Myocyte (in vitro differentiated cells): ENCODE results near the gene GLT8D1. TPM values are rescaled to one million over a fixed set of nuclear protein-coding genes. Genes with fewer than 3 reads are reported as not detected.

Experiments used
- DNase-seq: peaks from one replicate; pipeline ENCODE4 v3.0.0-alpha.2; 2012; ENCODE audit warnings: low read depth
- total RNA-seq: library from RNA; depleted of rRNA; stranded (reverse); fragments of >200 nt; gene quantifications from 2 replicates; pipeline ENCODE4 v1.2.3, GENCODE V29; 2014

The GLT8D1 gene
- total RNA-seq, 1 donor from 2014 or later, result 106 TPM

DNA sequence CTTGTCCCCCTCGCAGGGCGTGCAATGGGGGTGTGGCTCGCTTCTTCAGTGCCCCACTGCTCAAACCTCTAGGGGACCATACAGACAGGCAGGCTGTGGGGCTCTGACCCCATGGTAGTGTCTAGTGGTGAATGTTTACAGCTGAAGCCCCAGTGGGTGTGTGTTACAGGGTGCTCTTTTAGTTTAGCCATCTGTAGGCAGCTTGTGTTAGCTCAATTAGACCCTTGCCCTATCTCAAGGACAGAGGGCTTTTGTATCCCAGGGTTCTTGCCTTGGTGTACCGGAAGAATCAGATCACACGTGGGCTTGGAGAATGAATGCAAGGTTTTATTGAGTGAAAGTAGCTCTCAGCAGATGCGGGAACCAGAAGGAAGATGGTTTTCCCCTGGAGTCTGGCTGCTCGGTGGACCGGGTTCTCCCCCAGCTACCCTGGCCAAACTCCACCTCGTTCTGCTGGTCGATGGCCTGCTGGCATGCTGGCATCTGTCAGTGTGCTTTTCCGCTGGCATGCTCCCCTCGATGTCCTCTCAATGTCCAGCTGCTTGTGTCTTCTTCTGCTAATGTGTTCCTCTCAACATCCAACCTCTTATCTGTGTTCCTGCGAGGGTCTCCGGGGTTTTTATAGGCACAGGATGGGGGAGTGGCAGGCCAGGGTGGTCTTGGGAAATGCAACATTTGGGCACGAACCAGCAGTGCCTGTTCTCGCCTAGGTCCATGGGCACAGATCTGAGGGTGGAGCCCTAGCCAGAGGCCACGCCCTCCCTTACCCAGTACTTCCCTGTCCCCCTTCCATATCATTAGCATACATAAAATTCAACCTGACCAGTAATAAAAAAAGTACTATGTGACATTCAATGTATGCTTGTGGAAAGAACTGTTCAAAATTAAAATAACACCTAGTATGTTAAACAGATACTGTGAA lies 7.0 kb upstream of the GLT8D1 start:
- no peak for DNase-seq

GRCh38 chr3:52710512-52710911 lies 4.9 kb upstream of the GLT8D1 start:
- no peak for DNase-seq

DNA sequence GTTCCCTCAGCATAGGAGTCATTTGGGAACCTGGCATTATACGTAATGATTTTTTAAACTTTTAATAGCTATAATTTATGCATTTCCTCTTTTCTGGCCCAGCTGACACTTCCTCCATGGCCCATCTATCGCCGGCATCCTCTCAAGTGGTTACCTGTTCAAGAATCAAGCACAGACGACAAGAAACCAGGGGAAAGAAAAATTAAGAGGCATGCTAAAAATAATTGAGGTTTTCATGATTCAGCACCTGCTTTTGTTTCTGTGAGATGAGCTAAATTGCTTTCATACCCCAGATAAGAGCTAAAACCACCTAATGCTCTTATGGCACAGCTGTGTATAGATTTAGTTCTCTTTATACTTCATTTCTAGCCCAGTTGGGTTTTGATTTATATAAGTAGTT lies 2.0 kb upstream of the GLT8D1 start:
- no peak for DNase-seq

DNA sequence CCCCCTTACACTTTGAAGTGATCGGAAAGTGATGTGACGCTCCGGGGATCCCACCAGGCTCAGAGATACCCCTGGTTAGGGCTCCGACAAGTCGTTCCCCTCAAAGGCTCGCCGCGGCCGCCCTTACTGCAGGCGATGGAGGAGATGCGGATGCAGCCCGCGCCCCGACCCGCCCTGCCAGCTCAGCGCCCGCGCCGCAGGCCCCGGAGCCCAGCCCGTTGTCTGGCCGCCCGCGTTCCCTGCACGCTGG lies 228 bp downstream of the GLT8D1 start:
- DNase-seq, result no peak

GRCh38 chr3:52704611-52705437 lies 767 bp downstream of the GLT8D1 start:
- DNase-seq, result peak; percentile 80

GRCh38 chr3:52703341-52703740 lies 2.2 kb downstream of the GLT8D1 start:
- no peak for DNase-seq

DNA sequence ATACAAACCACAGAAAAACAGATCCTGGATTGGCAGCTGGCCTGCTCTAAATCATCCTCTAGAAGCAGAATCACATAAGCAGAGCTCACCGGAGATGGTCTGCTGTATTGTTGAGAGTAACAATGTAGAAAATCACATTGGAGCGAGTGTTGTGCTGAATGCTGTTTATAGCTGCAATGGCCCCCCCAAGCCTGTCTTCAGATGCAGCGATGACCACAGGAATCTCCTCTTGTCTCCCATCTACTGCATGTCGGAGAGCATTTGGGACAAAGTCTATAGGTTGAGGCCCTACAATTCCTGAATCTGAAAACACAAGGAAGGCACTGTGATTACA lies 8.0 kb downstream of the GLT8D1 start:
- DNase-seq, result no peak

DNA sequence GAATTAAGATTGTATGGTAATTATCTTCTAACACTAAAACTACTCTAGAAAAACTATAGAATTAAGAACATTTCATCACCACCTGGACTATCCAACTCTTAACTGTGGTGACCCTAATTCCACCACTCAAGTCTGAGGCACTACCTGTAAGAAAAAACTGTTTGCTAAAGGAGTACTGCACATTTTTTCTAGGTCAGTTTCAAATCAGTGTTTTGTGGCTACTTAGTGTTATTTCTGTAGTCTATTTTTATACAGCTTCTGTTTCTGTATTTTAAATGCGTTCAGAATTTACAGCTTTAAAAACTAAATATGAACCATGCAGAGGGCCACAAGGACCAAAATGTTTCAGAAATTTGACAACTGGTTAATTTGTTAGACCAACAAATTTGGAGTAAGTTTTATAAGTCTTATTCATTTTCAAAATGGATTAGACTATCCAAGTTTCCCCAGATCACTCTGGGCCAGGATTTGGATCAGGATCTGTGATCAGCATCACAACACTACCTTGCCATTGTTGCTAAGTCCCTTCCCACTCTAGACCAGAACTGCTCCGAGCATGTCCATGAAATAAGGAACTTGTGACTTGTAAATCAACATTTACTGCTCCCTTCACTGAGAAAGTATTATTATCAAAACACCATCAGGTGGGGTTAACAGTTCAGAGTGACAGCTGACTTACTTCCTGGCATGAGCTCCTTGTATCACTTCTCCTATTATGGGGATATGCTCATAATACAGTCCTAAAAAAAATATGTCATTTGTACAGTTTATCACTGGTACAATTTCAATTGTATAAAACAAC lies 8.6 kb downstream of the GLT8D1 start:
- DNase-seq, result no peak

DNA sequence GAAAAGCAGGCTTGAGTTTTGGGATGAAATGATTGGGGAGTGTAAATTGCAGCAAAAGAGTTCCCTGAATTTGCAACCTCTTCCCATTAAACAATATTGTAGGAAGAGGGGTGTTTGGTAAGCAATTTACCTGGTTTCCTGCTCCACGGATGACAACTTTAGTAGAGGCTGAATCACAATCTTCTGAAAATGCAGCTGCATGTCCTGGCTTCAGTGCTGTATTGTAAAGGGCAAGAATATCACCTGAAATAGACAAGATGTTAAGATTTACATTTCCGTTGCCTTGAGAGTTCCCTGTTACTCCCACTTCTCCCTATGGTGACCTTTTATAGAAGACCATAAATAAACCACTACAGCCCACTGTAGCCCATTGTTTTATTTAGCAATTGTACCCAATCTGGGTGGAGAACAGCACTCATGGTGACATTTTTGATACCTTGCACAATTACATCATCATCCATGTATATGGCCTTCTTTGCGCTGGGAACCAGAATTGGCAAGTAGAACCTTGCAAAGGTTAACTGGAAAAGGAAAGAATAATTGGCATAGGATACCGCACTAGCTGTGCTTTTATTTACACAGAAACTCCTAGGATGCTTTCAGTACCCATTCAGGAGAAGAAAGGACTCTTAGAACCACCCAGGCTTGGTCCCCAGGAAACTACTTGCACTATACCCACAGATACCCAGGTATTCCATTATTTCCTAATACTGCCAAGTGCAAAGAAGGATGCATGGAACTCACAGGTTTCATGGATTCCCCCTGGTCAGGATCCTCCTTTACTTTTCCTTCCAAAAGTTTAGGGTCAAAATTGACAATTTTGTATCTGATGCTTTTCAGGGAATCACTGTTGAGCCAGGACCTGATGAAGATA lies 9.6 kb downstream of the GLT8D1 start:
- DNase-seq, result no peak

GRCh38 chr3:52694528-52695189 lies 10.9 kb downstream of the GLT8D1 start:
- no peak for DNase-seq

- DNase-seq, result no peak
These were observed 12.5 kb downstream of the GLT8D1 start for GRCh38 chr3:52693071-52693470.

- no peak for DNase-seq
These were observed 15.0 kb downstream of the GLT8D1 start for GRCh38 chr3:52690560-52690959.

- DNase-seq, result no peak
These were observed 16.4 kb downstream of the GLT8D1 start for GRCh38 chr3:52689151-52689550.

DNA sequence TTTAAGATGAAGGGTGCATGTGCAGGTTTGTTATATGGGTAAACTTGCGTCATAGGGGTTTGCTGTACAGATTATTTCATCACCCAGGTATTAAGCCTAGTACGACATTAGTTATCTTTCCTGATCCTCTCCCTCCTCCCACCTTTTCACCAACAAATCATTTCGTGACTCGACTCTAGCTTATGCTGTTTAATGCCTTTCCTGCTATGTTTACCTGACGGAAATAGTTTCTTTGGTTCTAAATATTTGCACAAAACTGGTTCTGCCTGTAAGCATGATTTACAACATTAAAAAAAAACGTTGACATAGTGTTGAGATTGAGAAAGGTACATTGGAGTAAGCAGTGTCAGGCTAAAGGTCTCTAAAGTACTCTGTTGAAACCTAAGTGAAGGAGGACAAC lies 17.3 kb downstream of the GLT8D1 start:
- DNase-seq, result no peak

DNA sequence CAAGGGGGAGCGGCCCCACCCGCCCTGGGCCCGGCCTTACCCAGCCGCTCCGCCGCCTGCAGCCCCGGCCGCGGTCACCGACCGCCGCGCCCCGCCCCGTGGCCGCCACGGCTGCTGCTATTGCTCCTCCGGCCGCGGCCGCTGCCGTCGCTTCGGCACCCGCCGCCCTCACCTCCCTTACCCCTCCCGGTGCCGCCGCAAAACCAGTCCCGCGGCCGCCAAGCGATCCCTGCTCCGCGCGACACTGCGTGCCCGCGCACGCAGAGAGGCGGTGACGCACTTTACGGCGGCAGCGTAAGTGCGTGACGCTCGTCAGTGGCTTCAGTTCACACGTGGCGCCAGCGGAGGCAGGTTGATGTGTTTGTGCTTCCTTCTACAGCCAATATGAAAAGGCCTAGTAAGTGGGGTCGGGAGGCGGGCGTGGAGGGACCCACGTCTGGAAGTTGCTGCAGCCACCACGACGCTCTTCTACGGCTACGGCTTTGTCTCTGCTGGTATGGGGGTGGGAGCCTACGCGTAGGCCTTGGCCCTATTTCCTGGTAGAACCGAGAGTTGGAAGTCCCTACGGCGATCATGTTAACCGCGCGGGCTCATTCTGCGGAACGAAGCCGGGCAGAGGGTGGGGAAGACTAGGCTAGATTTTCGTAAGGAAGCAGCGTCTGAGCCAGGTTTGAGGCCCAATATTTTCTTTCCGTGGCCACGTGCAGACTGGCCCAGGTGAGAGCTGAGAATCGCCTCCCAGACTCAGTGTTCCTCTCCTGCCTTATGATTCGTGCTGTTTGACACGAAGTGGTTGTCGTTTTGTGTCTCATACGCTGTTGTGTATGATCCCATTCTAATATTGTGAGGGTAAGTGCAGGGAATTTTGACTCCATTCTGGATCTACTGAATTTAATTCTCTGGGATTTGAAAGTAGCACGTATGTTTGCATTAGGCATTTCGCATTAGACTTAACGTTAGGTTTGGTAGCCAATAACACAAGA lies 19.6 kb downstream of the GLT8D1 start, which contains the start of the genes GNL3 and PBRM1:
Gene GNL3, plus strand, starts transcription at position 324 of the 983 bp plus-strand sequence. Its CDS starts 61 bp downstream, at position 385.
Gene PBRM1, minus strand, starts transcription at position 205 of the 983 bp plus-strand sequence.
- peak; percentile 96 for DNase-seq

- peak; percentile 82 for DNase-seq
These were observed 20.3 kb downstream of the GLT8D1 start for GRCh38 chr3:52685285-52685708.

- DNase-seq, result no peak
These were observed 21.4 kb downstream of the GLT8D1 start for GRCh38 chr3:52684184-52684583.

DNA sequence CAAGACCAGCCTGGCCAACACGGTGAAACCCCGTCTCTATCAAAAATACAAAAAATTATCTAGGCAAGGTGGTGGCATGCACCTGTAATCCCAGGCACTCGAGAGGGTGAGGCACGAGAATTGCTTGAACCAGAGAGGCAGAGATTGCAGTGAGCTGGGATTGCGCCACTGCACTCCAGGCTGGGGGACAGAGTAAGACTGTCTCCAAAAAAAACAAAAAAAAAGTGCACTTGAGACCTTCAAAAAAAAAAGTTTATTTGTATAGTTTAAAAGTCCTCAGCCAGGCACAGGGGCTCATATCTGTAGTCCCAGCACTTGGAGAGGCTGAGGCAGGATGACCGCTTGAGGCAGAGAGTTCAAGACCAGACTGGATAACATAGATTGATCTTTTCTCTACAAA lies 22.0 kb downstream of the GLT8D1 start:
- no peak for DNase-seq

DNA sequence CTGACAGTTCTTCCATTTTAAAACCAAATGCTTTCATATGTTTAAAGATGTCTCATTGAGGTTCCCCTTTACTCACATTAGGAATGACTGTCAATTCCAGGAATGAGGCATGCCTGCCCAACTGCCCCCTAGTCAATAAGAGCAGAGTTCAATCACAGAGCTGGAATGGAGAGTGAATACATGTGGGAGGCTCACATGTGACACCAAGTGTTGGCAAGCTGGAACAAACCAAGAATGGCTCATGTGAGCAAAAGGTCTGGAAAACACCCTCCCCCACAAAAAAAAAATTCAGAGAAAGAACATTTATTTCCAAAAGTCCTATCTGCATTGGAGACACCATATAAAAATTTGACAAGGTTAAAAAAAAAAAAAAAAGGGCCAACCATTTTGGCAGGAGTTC lies 23.6 kb downstream of the GLT8D1 start:
- DNase-seq, result peak; percentile 79
